ENCODE data around the gene ITGAV.

GRCh38 chr2:186653511-186653910, 63.7 kb downstream of the ITGAV start:
- TF ChIP-seq, protein P1, sequence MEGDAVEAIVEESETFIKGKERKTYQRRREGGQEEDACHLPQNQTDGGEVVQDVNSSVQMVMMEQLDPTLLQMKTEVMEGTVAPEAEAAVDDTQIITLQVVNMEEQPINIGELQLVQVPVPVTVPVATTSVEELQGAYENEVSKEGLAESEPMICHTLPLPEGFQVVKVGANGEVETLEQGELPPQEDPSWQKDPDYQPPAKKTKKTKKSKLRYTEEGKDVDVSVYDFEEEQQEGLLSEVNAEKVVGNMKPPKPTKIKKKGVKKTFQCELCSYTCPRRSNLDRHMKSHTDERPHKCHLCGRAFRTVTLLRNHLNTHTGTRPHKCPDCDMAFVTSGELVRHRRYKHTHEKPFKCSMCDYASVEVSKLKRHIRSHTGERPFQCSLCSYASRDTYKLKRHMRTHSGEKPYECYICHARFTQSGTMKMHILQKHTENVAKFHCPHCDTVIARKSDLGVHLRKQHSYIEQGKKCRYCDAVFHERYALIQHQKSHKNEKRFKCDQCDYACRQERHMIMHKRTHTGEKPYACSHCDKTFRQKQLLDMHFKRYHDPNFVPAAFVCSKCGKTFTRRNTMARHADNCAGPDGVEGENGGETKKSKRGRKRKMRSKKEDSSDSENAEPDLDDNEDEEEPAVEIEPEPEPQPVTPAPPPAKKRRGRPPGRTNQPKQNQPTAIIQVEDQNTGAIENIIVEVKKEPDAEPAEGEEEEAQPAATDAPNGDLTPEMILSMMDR (IDR thresholded peaks at IDR 0.05): no peak
- no peak for TF ChIP-seq POLR2A (IDR thresholded peaks at IDR 0.05)
